Measurements from ENCODE around the gene CDH15. TPM values are rescaled to one million over a fixed set of nuclear protein-coding genes. Genes with fewer than 3 reads are reported as not detected.

The CDH15 gene, protein sequence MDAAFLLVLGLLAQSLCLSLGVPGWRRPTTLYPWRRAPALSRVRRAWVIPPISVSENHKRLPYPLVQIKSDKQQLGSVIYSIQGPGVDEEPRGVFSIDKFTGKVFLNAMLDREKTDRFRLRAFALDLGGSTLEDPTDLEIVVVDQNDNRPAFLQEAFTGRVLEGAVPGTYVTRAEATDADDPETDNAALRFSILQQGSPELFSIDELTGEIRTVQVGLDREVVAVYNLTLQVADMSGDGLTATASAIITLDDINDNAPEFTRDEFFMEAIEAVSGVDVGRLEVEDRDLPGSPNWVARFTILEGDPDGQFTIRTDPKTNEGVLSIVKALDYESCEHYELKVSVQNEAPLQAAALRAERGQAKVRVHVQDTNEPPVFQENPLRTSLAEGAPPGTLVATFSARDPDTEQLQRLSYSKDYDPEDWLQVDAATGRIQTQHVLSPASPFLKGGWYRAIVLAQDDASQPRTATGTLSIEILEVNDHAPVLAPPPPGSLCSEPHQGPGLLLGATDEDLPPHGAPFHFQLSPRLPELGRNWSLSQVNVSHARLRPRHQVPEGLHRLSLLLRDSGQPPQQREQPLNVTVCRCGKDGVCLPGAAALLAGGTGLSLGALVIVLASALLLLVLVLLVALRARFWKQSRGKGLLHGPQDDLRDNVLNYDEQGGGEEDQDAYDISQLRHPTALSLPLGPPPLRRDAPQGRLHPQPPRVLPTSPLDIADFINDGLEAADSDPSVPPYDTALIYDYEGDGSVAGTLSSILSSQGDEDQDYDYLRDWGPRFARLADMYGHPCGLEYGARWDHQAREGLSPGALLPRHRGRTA
- total RNA-seq = not detected

DNA sequence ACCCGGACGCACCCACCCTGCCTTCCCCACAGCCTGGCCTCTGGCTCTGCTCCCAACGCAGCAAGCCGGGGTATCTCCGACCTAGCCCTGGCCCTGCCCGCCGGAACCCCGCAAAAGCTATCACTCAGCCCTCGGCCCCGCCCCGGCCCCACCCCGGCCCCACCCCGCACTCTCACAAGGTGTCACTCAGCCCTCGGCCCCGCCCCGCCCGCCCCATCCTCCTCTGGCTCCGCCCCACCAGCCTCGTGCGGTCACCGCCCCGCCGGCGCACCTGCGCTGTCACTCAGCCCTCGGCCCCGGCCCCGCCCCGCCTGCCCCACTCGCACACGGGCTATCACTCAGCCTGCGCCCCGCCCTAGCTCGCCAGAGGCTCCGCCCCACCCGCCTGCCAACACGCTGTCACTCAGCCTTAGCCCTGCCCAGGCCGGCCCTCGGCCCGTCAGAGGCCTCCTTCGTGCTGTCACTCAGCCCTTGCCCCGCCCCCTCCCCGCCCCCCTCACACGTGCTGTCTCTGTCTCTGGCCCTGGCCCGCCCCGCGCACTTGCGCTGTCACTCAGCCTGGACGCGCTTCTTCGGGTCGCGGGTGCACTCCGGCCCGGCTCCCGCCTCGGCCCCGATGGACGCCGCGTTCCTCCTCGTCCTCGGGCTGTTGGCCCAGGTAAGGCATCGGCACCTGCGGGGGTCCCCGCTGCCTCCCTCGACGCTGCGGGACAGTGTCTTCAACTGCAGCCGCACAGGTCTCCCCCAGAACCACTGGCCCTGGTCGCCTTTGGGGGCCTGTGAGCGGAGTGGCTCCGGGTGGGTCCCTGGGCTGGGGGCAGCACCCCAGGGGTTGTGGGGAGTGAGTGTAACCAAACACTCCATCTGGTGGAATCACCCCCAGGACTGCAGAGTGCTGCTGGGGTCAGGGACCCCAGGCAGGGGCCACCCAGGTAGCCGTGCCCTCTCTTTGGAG, at the start of gene CDH15:
CDH15 (plus strand) TSS at position 533 of the 955 bp plus-strand sequence; CDS start at position 617, 84 bp downstream.
- H3K36me3 Mint-ChIP-seq (ENCODE audit: low read depth) = no peaks in the 10 kb centered on the region
- peaks cover 3% of the 10 kb centered on the region for H3K27me3 Mint-ChIP-seq (ENCODE audit: low read depth)
- no peak within 1 kb of the TSS for H3K27ac Mint-ChIP-seq
- peaks cover 9% of the 10 kb centered on the region for H3K4me1 Mint-ChIP-seq (ENCODE audit: low read depth)
- CTCF ChIA-PET = interaction anchor here (0.5 to 1.6 kb wide), 4 partner anchors 10 to 434 kb away, joined by 3 to 4 read pairs (median 3); no protein-coding TSS in a partner anchor
- intact Hi-C loops (cut with micrococcal nuclease) = loop anchor here (1.0 to 2.0 kb wide), 6 partner anchors 21 to 435 kb away; partner anchors contain the start of gene SPG7
- peak within 1 kb of the TSS; percentile 63 for H3K4me3 Mint-ChIP-seq
- DNase-seq = peak; percentile 96
- H3K9me3 Mint-ChIP-seq = no peaks in the 10 kb centered on the region

DNA sequence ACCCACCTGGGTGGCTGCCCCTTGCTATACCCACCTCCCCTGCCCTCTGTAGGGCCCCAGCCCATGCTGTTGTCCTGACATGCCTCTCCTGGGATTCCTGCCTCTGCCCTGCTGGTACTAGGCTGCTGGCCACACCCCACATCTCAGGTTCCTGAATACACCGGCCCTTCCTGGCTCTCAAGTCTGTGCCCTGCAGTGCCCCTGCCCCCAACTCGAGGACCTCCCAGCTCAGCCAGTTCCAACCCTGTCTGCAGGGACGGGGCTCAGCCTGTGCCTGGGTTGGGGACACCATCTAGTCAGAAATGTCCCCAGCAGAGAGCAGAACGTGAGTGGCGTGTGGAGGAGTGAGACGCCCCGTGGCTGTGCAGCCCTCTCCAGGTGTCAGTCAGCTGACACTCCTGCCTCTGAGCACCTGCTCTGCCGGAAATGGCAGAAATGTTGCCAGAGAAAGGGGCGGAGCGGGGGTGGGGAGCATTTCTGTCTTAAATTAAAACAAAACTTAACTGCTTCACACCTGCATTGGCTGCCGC, 49.2 kb upstream of the CDH15 start:
- intact Hi-C loops (cut with micrococcal nuclease) = no loop called here
- CTCF ChIA-PET = interaction anchor here (1.0 kb wide), 1 partner anchor 265 kb away, joined by 3 read pairs; no protein-coding TSS in a partner anchor
- Mint-ChIP-seq H3K27me3 (ENCODE audit: low read depth) (no peaks in the 10 kb centered on the region), H3K4me1 (ENCODE audit: low read depth) (peaks cover 30% of the 10 kb centered on the region), H3K27ac (peak overlapping the region; percentile 78), H3K36me3 (ENCODE audit: low read depth) (peaks cover 23% of the 10 kb centered on the region), H3K4me3 (no peak overlapping the region), H3K9me3 (no peaks in the 10 kb centered on the region)
- peak; percentile 75 for DNase-seq

DNA sequence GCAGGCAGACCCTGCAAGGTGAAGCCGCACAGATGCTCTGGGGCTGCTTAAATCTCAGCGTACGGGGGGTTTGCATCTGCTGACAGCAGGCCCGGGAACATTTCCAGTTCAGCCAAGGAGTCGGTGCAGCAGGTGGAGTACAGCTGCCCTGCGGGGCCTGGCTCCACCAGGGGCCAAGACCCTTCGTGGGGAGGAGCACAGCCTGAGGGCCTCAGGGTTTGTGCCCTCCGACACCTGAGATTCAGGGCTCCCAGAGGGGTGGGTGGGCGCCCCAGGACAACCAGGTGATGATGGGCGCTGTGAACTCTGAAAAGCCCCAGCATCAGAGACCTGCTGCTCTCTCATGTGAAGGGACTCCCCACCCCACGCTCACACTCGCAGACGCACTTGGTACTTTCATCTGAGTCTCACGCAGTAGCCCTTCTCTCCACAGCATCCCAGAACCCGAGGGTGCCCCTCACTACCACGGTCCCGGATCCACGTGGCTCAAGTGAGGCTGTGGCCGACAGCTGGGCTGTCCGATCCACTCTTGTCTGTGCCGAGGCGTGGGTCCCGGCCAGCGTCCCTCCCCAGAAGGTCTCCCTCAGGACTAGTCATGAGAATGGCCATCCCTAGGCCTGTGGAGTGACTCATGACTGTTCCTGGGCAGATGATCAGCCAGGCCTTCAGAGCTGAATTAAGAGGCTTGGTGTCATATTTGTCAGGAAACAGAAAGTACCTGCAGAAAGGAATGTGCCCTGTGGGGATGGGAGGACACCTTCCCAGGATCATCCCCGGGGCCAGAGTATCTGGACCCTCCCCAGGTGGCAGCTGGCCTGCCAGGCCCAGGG, 48.3 kb upstream of the CDH15 start:
- peaks cover 20% of the 10 kb centered on the region for H3K36me3 Mint-ChIP-seq (ENCODE audit: low read depth)
- CTCF ChIA-PET = no interaction called here

DNA sequence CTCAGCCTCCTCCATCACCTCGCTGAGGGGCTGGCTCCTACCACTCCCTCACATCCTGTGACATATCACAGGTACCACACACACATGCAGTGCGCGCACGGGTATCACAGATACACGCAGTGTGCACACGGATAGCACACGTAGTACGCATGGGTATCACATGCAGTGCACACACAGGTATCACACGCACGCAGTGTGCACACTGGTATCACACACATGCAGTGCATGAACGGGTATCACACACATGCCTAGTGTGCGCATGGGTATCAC, 47.8 kb upstream of the CDH15 start:
- Mint-ChIP-seq H3K9me3 (no peaks in the 10 kb centered on the region), H3K4me1 (ENCODE audit: low read depth) (peaks cover 29% of the 10 kb centered on the region), H3K27ac (no peak overlapping the region), H3K27me3 (ENCODE audit: low read depth) (no peaks in the 10 kb centered on the region), H3K4me3 (no peak overlapping the region), H3K36me3 (ENCODE audit: low read depth) (peaks cover 20% of the 10 kb centered on the region)
- CTCF ChIA-PET = no interaction called here
- intact Hi-C loops (cut with micrococcal nuclease) = no loop called here
- DNase-seq = no peak

More for the DNA sequence above, 48.3 kb upstream of the CDH15 start:
- no peak for DNase-seq
- intact Hi-C loops (cut with micrococcal nuclease) = no loop called here
- peak overlapping the region; percentile 78 for H3K27ac Mint-ChIP-seq
- H3K9me3 Mint-ChIP-seq = no peaks in the 10 kb centered on the region
- H3K4me3 Mint-ChIP-seq = no peak overlapping the region
- no peaks in the 10 kb centered on the region for H3K27me3 Mint-ChIP-seq (ENCODE audit: low read depth)
- H3K4me1 Mint-ChIP-seq (ENCODE audit: low read depth) = peaks cover 31% of the 10 kb centered on the region

DNA sequence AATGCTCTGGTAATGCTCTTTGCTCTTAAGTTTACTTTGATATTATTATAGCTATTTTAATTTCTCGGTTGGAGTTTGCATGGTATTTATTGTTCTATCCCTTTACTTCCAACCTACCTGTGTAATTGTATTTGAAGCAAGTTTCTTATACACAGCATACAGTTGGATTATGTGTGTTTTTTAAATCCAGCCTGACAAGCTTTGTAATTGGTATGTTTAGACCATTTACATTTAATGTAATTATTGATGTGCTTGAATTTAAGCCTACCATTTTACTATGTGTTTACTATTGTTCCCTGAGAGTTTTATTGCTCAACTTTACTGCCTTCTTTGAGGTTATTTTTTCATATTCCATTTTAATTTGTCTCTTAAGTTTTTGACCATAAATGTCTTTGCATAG, 42.2 kb upstream of the CDH15 start:
- intact Hi-C loops (cut with micrococcal nuclease) = no loop called here
- H3K36me3 Mint-ChIP-seq (ENCODE audit: low read depth) = peaks cover 27% of the 10 kb centered on the region
- CTCF ChIA-PET = no interaction called here

DNA sequence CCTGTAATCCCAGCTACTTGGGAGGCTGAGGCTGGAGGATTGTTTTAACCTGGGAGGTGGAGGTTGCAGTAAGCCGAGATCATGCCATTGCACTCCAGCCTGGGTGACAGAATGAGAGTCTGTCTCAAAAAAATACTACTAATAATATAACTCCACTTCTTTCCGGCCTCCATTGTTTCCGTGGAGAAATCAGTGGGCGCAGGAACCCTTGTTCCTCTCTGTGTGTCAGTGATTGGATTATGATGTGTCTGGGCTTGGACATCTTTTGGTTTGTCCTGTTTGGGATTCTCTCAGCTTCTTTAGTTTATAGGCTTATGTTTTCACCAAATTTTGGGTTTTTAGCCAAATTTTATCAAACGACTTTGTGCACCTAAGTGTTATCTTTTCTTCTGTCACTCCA, 41.1 kb upstream of the CDH15 start:
- H3K36me3 Mint-ChIP-seq (ENCODE audit: low read depth) = peaks cover 25% of the 10 kb centered on the region

More for the DNA sequence above, 42.2 kb upstream of the CDH15 start:
- H3K4me1 Mint-ChIP-seq (ENCODE audit: low read depth) = peaks cover 6% of the 10 kb centered on the region
- no peak overlapping the region for H3K27ac Mint-ChIP-seq
- DNase-seq = no peak
- H3K9me3 Mint-ChIP-seq = no peaks in the 10 kb centered on the region
- H3K4me3 Mint-ChIP-seq = no peak overlapping the region
- no peaks in the 10 kb centered on the region for H3K27me3 Mint-ChIP-seq (ENCODE audit: low read depth)

DNA sequence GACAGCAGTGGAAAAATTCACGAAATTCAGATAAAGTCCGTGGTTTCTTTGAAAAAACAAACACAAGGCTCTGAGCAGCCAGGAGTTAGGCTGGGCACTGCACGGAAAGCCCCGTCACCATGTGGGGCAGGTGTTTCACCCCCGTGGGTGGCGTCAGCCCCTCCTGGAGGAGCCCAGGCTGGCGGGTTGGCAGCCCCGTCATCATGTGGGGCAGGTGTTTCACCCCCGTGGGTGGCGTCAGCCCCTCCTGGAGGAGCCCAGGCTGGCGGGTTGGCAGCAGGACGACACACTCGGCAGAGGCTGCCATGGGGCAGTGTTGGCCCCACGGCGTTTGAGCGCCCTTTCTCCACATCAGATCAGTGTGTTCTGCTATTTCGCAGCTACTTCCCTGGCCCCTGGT, 39.8 kb upstream of the CDH15 start:
- no peak for DNase-seq
- CTCF ChIA-PET = no interaction called here
- H3K9me3 Mint-ChIP-seq = no peaks in the 10 kb centered on the region
- H3K36me3 Mint-ChIP-seq (ENCODE audit: low read depth) = peaks cover 16% of the 10 kb centered on the region
- no peak overlapping the region for H3K27ac Mint-ChIP-seq
- no peaks in the 10 kb centered on the region for H3K27me3 Mint-ChIP-seq (ENCODE audit: low read depth)
- intact Hi-C loops (cut with micrococcal nuclease) = no loop called here
- H3K4me1 Mint-ChIP-seq (ENCODE audit: low read depth) = peaks cover 5% of the 10 kb centered on the region
- H3K4me3 Mint-ChIP-seq = no peak overlapping the region

More for the DNA sequence above, 41.1 kb upstream of the CDH15 start:
- no peaks in the 10 kb centered on the region for H3K27me3 Mint-ChIP-seq (ENCODE audit: low read depth)
- no peaks in the 10 kb centered on the region for H3K9me3 Mint-ChIP-seq
- no peak for DNase-seq
- intact Hi-C loops (cut with micrococcal nuclease) = no loop called here
- CTCF ChIA-PET = no interaction called here
- peaks cover 5% of the 10 kb centered on the region for H3K4me1 Mint-ChIP-seq (ENCODE audit: low read depth)
- no peak overlapping the region for H3K4me3 Mint-ChIP-seq
- no peak overlapping the region for H3K27ac Mint-ChIP-seq

DNA sequence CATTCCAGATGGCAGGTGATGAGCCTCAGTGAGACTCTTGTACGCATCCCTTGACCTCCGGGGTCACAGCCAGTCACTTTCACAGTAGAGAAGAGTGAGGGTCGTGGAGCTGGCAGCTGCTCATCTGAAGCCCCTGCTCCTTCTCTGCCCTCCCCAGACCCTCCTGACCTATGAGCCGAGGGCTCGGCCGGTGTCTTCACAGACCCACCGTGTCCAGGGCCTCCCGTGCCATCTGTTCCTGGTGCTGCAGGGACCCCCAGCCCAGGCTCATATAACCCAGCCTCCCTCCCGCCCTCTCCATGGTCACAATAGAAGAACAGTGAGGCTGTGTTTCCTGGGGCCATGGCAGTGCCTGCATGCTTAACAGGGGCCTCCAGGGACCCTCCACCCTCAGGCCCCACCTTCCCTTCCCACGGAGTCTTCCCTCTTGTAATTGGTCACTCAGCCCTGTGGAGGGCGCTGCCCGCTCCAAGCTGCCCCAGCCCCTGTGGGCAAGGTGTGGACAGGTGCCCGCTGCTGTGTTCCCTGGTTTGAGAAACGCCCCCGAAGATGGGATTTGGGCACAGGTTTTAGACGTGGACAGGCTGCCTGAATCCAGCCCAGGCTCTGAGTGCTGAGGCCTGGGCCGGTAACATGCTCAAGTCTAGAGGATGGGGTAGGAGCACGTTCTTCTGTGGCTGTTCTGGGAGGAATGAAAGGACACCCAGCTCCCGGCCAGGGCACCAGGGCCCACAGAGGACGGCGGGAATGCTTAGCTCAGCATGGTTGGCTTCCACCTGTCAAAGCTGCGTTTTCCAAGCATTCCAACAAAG, 39.1 kb upstream of the CDH15 start:
- CTCF ChIA-PET = no interaction called here
- no peaks in the 10 kb centered on the region for H3K9me3 Mint-ChIP-seq
- no peak overlapping the region for H3K27ac Mint-ChIP-seq
- H3K4me3 Mint-ChIP-seq = no peak overlapping the region
- intact Hi-C loops (cut with micrococcal nuclease) = no loop called here
- H3K4me1 Mint-ChIP-seq (ENCODE audit: low read depth) = peaks cover 5% of the 10 kb centered on the region
- H3K36me3 Mint-ChIP-seq (ENCODE audit: low read depth) = peaks cover 16% of the 10 kb centered on the region
- DNase-seq = no peak
- H3K27me3 Mint-ChIP-seq (ENCODE audit: low read depth) = no peaks in the 10 kb centered on the region

DNA sequence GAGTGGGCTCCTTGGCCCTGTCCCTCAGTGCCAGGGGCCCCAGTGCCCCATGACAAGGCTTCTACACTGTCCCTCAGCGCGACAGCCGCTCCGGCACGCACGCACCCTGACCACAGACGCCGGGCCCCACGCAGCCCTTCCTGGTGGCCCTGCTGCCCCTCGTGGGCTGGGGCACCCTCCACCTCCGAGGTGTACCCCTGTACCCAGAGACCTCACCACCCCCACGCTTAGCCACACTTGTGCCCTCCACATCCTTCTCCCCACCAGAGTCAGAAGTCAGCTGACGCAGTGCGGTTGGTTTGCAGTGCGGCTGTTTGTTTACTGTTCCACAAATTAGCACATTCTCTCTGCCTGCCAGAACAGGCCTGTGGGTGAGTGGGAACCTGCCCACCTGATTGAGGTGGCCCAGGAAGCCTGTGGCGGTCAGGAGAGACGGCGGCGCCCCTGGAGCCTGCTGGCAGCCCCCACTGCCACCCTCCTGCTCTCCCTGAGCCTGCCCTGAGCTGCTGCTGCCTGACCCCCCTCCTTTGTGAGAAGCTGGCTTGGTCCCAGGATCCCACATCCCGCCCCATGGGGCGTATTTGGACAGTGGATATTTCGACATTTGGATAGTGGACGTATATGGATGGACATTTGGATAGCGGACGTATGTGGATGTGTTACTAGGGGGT, 38.0 kb upstream of the CDH15 start:
- no peaks in the 10 kb centered on the region for H3K9me3 Mint-ChIP-seq
- DNase-seq = no peak
- no peaks in the 10 kb centered on the region for H3K27me3 Mint-ChIP-seq (ENCODE audit: low read depth)
- H3K36me3 Mint-ChIP-seq (ENCODE audit: low read depth) = peaks cover 16% of the 10 kb centered on the region
- no peak overlapping the region for H3K27ac Mint-ChIP-seq
- intact Hi-C loops (cut with micrococcal nuclease) = no loop called here
- no peaks in the 10 kb centered on the region for H3K4me1 Mint-ChIP-seq (ENCODE audit: low read depth)
- CTCF ChIA-PET = no interaction called here
- H3K4me3 Mint-ChIP-seq = no peak overlapping the region

DNA sequence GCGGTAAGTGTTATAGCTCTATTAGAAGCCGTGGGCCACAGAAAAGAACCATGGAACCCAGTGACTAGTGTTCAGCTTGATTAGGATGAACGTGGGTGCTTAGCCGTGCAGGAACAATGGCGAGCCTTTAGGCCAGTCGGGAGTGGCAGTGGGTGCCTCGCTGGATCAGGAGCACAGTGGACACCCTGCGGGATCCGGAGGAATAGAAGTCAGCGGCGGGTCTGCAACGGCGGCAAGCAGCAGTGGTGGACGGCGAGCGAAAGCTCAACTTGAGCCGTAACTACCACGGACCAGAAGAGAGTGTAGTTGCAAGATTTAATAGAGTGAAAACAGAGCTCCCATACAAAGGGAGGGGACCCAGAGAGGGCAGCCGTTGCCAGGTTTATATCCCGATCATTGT, 37.3 kb upstream of the CDH15 start:
- Mint-ChIP-seq H3K36me3 (ENCODE audit: low read depth) (peaks cover 13% of the 10 kb centered on the region), H3K27ac (no peak overlapping the region), H3K4me3 (no peak overlapping the region), H3K4me1 (ENCODE audit: low read depth) (no peaks in the 10 kb centered on the region), H3K9me3 (no peaks in the 10 kb centered on the region), H3K27me3 (ENCODE audit: low read depth) (no peaks in the 10 kb centered on the region)
- CTCF ChIA-PET = no interaction called here
- intact Hi-C loops (cut with micrococcal nuclease) = no loop called here
- no peak for DNase-seq
